Left ventricle myocardium inferior (tissue), 1 donor: Measurements from ENCODE around the gene DIAPH3. TPM values are rescaled to one million over a fixed set of nuclear protein-coding genes. Genes with fewer than 3 reads are reported as not detected.

Source experiments
- DNase-seq: peaks from one replicate; pipeline ENCODE4 v3.0.0-alpha.2; 2020
- H3K27ac ChIP-seq: fragments of 200-600 bp; replicated peaks from 2 replicates; pipeline ENCODE4 v1.8.0; 2021
- H3K27me3 ChIP-seq: fragments of 200-600 bp; 2 replicates; pipeline ENCODE4 v1.8.0; 2021; ENCODE audit warnings: low read depth
- H3K36me3 ChIP-seq: fragments of 200-600 bp; 2 replicates; pipeline ENCODE4 v1.8.0; 2021
- H3K4me1 ChIP-seq: fragments of 200-600 bp; 2 replicates; pipeline ENCODE4 v1.8.0; 2021
- H3K4me3 ChIP-seq: fragments of 200-600 bp; 2 replicates; pipeline ENCODE4 v1.8.0; 2021; ENCODE audit warnings: mild to moderate bottlenecking, moderate library complexity
- H3K9me3 ChIP-seq: fragments of 200-600 bp; replicated peaks from 2 replicates; pipeline ENCODE4 v1.8.0; 2021
- intact Hi-C: fragments of 100-400 bp; cut with micrococcal nuclease; formaldehyde crosslinking; loops from one replicate; pipeline ENCODE4 v1.11.0; 2022
- total RNA-seq: library from RNA; stranded (reverse); fragmentation: NEBNext Ultra II Directional; extraction: Animal tissue kit (Norgen Biotek cat#: 25700); gene quantifications from one replicate; pipeline ENCODE4 v1.2.1, GENCODE V29; 2021
- TF ChIP-seq, protein P1 (sequence below): fragments of 200-600 bp; IDR thresholded peaks from 2 replicates; pipeline ENCODE4 v1.8.0; 2021; ENCODE audit warnings: antibody characterized with exemption, mild to moderate bottlenecking, borderline replicate concordance
- donor health status: DM: no; HTN: yes; CAD: no; lungs with severe emphysema.

DIAPH3 gene
- total RNA-seq, 1 donor from 2014 or later = 0.25 TPM

- H3K9me3 ChIP-seq = no peaks in the 10 kb centered on the region
- no peak overlapping the region for H3K4me3 ChIP-seq
- intact Hi-C loops = no loop called here
- TF ChIP-seq, protein P1, sequence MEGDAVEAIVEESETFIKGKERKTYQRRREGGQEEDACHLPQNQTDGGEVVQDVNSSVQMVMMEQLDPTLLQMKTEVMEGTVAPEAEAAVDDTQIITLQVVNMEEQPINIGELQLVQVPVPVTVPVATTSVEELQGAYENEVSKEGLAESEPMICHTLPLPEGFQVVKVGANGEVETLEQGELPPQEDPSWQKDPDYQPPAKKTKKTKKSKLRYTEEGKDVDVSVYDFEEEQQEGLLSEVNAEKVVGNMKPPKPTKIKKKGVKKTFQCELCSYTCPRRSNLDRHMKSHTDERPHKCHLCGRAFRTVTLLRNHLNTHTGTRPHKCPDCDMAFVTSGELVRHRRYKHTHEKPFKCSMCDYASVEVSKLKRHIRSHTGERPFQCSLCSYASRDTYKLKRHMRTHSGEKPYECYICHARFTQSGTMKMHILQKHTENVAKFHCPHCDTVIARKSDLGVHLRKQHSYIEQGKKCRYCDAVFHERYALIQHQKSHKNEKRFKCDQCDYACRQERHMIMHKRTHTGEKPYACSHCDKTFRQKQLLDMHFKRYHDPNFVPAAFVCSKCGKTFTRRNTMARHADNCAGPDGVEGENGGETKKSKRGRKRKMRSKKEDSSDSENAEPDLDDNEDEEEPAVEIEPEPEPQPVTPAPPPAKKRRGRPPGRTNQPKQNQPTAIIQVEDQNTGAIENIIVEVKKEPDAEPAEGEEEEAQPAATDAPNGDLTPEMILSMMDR = no peak
- no peaks in the 10 kb centered on the region for H3K36me3 ChIP-seq
- peaks cover 22% of the 10 kb centered on the region for H3K4me1 ChIP-seq
- no peak for DNase-seq
- H3K27ac ChIP-seq = no peak overlapping the region
- H3K27me3 ChIP-seq = no peaks in the 10 kb centered on the region
These were observed 499.1 kb downstream of the DIAPH3 start for GRCh38 chr13:59664586-59664985.

DNA sequence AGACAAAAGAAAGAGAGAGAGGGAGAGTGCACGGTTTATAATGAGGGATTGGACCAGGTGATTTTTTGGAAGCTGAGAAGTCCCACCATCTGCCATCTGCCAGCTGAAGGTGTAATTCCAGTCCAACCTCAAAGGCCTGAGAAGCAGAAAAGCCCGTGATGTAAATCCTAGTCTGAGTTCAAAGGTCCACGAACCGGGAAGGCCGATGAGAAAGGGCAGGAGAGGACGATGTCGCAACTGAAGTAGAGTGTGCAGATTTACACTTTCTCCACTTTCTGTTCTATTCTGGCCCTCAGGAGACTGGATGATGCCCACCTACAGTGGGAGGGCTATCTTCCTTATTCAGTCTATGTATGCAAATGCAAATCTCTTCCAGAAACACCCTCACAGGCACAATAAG, 500.0 kb downstream of the DIAPH3 start:
- Histone ChIP-seq H3K27ac (no peak overlapping the region), H3K36me3 (no peaks in the 10 kb centered on the region), H3K4me1 (peaks cover 26% of the 10 kb centered on the region), H3K4me3 (no peak overlapping the region), H3K27me3 (no peaks in the 10 kb centered on the region), H3K9me3 (no peaks in the 10 kb centered on the region)
- TF ChIP-seq, protein P1 = no peak
- intact Hi-C loops = no loop called here
- DNase-seq = no peak

DNA sequence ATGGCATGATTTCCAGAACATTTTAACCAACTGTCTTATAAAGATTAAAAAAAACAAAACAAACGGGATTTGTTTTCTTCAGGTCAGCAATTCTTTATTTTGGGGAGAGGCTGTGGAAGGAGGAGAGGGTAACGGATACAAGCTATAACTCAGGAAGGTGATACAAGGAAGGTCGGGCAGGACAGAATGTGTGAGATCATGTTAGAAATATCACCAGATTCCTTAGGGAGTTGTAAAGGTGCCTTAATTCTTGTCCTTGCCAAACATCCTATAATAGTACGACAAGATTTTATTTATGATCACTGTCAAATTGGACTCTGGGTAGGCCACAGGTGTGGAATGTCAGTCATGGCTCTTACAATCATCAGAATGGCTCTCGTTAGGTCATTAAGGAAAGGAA, 503.1 kb downstream of the DIAPH3 start:
- H3K27ac ChIP-seq = no peak overlapping the region
- no peaks in the 10 kb centered on the region for H3K9me3 ChIP-seq
- intact Hi-C loops = no loop called here
- H3K36me3 ChIP-seq = no peaks in the 10 kb centered on the region
- H3K27me3 ChIP-seq = no peaks in the 10 kb centered on the region
- H3K4me3 ChIP-seq = no peak overlapping the region
- no peak for DNase-seq
- H3K4me1 ChIP-seq = peaks cover 20% of the 10 kb centered on the region
- TF ChIP-seq, protein P1 = no peak

- H3K4me1 ChIP-seq = peaks cover 18% of the 10 kb centered on the region
- intact Hi-C loops = no loop called here
- TF ChIP-seq, protein P1 = no peak
- H3K27me3 ChIP-seq = no peaks in the 10 kb centered on the region
- no peak overlapping the region for H3K4me3 ChIP-seq
- DNase-seq = no peak
- no peaks in the 10 kb centered on the region for H3K9me3 ChIP-seq
- no peak overlapping the region for H3K27ac ChIP-seq
- H3K36me3 ChIP-seq = no peaks in the 10 kb centered on the region
These were observed 503.7 kb downstream of the DIAPH3 start for GRCh38 chr13:59659981-59660380.

DNA sequence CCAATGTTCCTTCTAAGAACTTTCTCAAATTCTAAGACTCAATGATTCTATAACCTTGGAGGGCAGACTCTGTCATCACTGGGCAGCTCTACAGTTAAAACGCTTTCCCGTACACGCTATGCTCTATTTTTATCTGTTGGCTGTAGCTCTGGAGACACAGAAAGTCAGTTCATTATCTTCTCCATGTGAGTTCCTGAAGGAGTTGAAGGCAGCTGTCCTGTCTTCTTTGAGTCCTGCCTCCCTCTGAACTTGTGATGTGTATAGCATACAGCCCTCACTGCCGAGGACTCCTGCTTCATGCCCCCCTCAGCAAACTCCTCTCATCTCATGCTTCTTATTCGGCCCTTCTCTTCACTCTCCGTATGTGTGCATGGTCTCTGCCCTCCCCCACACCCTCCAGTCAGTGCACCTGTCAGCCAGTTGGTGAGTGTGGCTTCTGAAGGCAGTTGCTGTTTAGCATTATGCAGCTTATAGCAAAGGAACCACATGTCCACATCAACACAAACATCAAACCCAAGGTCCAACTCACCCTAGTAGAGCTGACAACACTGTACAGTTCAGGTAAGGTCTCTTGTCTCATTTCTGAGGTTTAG, 504.9 kb downstream of the DIAPH3 start:
- no peaks in the 10 kb centered on the region for H3K27me3 ChIP-seq
- no peak overlapping the region for H3K27ac ChIP-seq
- peaks cover 18% of the 10 kb centered on the region for H3K4me1 ChIP-seq
- H3K4me3 ChIP-seq = no peak overlapping the region
- no peaks in the 10 kb centered on the region for H3K9me3 ChIP-seq
- no peaks in the 10 kb centered on the region for H3K36me3 ChIP-seq
- intact Hi-C loops = no loop called here
- no peak for DNase-seq
- TF ChIP-seq, protein P1 = no peak
